PFSK-1 (cell line): Measurements from ENCODE around the gene LMF2.

ENCODE experiments used
- POLR2AphosphoS5 ChIP-seq: IDR thresholded peaks from 2 replicates; pipeline ENCODE4 v1.6.1; 2012; ENCODE audit warnings: low read depth, mild to moderate bottlenecking, control low read depth, low read length, moderate library complexity
- REST ChIP-seq, 2 experiments: IDR thresholded peaks; 2 replicates each; pipeline versions ENCODE4 v1.6.1 to v1.8.0; 2011 to 2012; ENCODE audit warnings: low read depth in 2 of 2, low read length in 2 of 2, control low read depth in 1 of 2, inconsistent platforms in 1 of 2, mild to moderate bottlenecking in 1 of 2, moderate library complexity in 1 of 2; ENCODE audit not compliant: insufficient read depth in 1 of 2
- SIN3A ChIP-seq: IDR thresholded peaks from 2 replicates; pipeline ENCODE4 v1.6.1; 2012; ENCODE audit warnings: mild to moderate bottlenecking, low read length, moderate library complexity, borderline replicate concordance; ENCODE audit not compliant: insufficient read depth
- TAF1 ChIP-seq: IDR thresholded peaks from 2 replicates; pipeline ENCODE4 v1.6.1; 2012; ENCODE audit warnings: low read length, control low read depth, borderline replicate concordance; ENCODE audit not compliant: insufficient read depth

- no peak for TF ChIP-seq POLR2AphosphoS5
- TF ChIP-seq REST (IDR thresholded peaks at IDR 0.05; ENCODE audit: insufficient read depth in 1 of 2, low read depth in 2 of 2, low read length in 2 of 2), result no peak
- no peak for TF ChIP-seq TAF1
- TF ChIP-seq SIN3A, result no peak
Observed at GRCh38 chr22:50482107-50483074, 25.1 kb downstream of the LMF2 start.
